Mucosa of descending colon (tissue), 3 donors: ENCODE measurements around the gene TSPEAR. TPM values are rescaled to one million over a fixed set of nuclear protein-coding genes. Genes with fewer than 3 reads are reported as not detected.
"Not testable (repeated sequence)": the region's sequence is repeated elsewhere in the genome, so short reads cannot be mapped to it uniquely, and the experiment has no call there.

Experiments
- ATAC-seq: fragments of 200-7000 bp; cut with Tn5 transposase; one replicate; pipeline ENCODE4 v1.9.1; 2020; ENCODE audit warnings: mild to moderate bottlenecking, moderate library complexity
- DNase-seq, 3 donors: peaks; one replicate each; pipeline ENCODE4 v3.0.0-alpha.2; 2020
- H3K36me3 ChIP-seq: fragments of 200-600 bp; one replicate; pipeline ENCODE4 v1.8.0; 2021; ENCODE audit warnings: low read depth, mild to moderate bottlenecking
- H3K4me1 ChIP-seq: fragments of 200-600 bp; one replicate; pipeline ENCODE4 v1.8.0; 2021; ENCODE audit warnings: low read depth, mild to moderate bottlenecking
- H3K4me3 ChIP-seq: fragments of 200-600 bp; one replicate; pipeline ENCODE4 v1.8.0; 2021; ENCODE audit warnings: mild to moderate bottlenecking
- H3K9me3 ChIP-seq: fragments of 200-600 bp; one replicate; pipeline ENCODE4 v1.8.0; 2021; ENCODE audit warnings: mild to moderate bottlenecking
- intact Hi-C, 2 donors: fragments of 100-400 bp; cut with DNase I in 1 of 2; cut with micrococcal nuclease in 1 of 2; formaldehyde crosslinking; loops; one replicate each; pipeline versions ENCODE4 v1.11.0 to v1.11.1; 2022; cut with DNase I, micrococcal nuclease
- total RNA-seq, 3 donors: library from RNA; stranded (reverse); fragmentation: NEBNext Ultra II Directional in 2 of 3; extraction: Animal tissue kit (Norgen Biotek cat#: 25700) in 2 of 3; gene quantifications; one replicate each; pipeline versions ENCODE4 v1.2.1 to v1.2.4, GENCODE V29; 2021 to 2023
- TF ChIP-seq, protein P1 (sequence below): fragments of 200-600 bp; IDR thresholded peaks from one replicate; pipeline ENCODE4 v1.8.0; 2022; ENCODE audit warnings: antibody characterized with exemption, mild to moderate bottlenecking
- donor health status: DM: no; HTN: no; CAD: no; lungs with moderate emphysema.
- donor health status: DM: no; HTN: no; CAD: no.
- donor health status: DM: no; HTN: yes; CAD: no.

The TSPEAR gene
- total RNA-seq, 3 donors from 2014 or later, result 0.28 TPM; not detected in 2

DNA sequence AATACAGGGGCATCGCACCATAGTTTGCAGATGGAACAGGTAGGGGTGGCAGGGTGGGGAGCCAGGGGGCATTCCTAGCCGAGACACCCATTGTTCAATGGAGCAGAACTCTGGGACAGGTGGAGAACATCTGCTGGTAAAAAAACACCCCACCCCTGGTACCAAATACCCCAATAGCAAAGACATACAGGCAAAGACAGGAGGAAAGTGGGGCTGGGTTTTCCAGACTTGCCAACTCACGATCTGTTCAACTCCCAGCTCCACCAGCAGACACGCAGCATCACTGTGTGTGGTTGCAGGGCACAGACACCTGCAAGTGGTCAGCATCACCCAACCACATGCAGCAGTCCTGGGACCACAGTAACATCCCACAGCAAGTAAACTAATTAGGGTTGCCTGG, 99.8 kb downstream of the TSPEAR start:
- H3K4me3 ChIP-seq, result no peak overlapping the region
- H3K36me3 ChIP-seq, result no peaks in the 10 kb centered on the region
- H3K4me1 ChIP-seq, result no peaks in the 10 kb centered on the region
- TF ChIP-seq, protein P1, sequence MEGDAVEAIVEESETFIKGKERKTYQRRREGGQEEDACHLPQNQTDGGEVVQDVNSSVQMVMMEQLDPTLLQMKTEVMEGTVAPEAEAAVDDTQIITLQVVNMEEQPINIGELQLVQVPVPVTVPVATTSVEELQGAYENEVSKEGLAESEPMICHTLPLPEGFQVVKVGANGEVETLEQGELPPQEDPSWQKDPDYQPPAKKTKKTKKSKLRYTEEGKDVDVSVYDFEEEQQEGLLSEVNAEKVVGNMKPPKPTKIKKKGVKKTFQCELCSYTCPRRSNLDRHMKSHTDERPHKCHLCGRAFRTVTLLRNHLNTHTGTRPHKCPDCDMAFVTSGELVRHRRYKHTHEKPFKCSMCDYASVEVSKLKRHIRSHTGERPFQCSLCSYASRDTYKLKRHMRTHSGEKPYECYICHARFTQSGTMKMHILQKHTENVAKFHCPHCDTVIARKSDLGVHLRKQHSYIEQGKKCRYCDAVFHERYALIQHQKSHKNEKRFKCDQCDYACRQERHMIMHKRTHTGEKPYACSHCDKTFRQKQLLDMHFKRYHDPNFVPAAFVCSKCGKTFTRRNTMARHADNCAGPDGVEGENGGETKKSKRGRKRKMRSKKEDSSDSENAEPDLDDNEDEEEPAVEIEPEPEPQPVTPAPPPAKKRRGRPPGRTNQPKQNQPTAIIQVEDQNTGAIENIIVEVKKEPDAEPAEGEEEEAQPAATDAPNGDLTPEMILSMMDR, result no peak
- intact Hi-C loops, result no loop called here
- DNase-seq (no peak), ATAC-seq (no peak)
- H3K9me3 ChIP-seq, result peaks cover 13% of the 10 kb centered on the region

DNA sequence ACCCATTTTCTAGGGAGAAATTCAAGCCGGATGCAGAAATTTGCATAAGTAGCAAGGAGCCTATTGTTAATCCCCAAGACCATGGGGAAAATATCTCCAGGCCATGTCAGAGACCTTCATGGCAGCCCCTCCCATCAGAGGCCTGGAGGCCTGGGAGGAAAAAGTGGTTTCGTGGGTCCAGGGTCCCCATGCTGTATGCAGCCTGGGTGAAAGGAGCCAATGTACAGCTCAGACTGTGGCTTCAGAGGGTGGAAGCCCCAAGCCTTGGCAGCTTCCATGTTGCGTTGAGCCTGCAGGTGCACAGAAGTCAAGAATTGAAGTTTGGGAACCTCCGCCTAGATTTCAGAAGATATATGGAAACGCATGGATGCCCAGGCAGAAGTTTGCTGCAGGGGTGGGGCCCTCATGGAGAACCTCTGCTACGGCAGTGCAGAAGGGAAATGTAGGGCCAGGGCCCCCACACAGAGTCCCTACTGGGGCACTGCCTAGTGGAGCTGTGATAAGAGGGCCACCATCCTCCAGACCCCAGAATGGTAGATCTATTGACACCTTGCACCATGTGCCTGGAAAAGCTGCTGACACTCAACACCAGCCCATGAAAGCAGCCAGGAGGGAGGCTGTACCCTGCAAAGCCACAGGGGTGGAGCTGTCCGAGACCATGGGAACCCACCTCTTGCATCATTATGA, 101.1 kb downstream of the TSPEAR start:
- H3K4me1 ChIP-seq, H3K4me3 ChIP-seq, H3K36me3 ChIP-seq, DNase-seq, intact Hi-C loops, ATAC-seq: not testable (repeated sequence)
- H3K9me3 ChIP-seq, result peaks cover 13% of the 10 kb centered on the region

DNA sequence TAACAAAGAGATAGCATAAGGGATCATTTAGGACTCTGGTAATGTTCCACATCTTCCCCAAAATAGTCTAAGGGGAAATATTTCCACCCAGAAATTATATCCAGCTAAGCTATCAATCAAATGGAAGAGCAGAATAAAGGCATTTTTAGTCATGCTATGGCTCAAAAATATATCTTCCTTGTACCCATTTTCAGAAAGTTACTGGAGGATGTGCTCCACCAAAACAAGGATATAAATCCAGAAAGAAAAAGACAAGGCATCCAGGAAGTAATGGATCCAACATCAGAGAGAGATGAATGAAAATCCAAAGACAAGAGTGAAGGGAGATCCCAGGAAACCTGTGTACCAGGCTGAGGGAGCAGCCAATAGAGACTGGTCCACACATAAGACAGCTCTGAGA, 102.2 kb downstream of the TSPEAR start:
- DNase-seq (no peak), ATAC-seq (no peak)
- Histone ChIP-seq H3K36me3 (no peaks in the 10 kb centered on the region), H3K4me1 (no peaks in the 10 kb centered on the region), H3K9me3 (peaks cover 13% of the 10 kb centered on the region), H3K4me3 (no peak overlapping the region)
- TF ChIP-seq, protein P1, result no peak
- intact Hi-C loops, result no loop called here

DNA sequence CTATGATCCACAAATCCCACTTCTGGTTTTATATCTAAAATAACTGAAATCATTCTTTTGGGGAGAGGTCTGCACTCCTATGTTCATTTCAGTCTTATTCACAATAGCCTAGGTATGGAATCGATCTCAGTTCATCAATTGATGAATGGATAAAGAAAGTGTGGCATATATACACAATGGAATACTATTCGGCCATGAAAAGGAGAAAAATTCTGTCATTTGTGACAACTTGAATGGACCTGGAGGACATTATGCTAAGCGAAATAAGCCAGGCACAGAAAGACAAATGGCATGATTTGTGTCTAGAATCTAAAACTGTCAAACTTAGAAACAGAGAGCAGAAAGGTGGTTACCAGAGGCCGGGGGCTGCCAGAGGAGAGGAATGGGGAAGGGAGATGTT, 104.9 kb downstream of the TSPEAR start:
- ATAC-seq, result no peak
- no peaks in the 10 kb centered on the region for H3K4me1 ChIP-seq
- DNase-seq, result no peak
- intact Hi-C loops, result no loop called here
- H3K4me3 ChIP-seq, result no peak overlapping the region
- TF ChIP-seq, protein P1, result no peak
- H3K36me3 ChIP-seq, result no peaks in the 10 kb centered on the region
- peaks cover 11% of the 10 kb centered on the region for H3K9me3 ChIP-seq

DNA sequence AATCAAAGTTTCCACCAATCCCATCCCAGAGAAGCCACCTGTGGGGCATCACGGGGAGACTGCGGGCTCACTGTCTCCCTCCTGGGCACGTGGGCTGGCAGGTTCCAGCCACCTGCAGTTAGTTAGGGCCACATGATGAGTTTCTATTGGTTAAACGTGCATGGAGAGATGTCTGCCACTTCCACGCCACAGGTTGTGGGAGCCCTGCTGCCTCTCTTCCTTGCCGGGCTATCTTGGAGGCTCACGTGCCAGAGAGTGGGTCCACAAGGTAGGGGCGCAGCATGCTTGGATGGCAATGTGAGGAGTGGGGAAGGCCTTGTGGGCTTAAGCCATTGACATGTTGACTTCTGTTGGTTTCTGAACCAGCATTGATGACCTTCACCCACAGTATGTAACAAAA, 107.5 kb downstream of the TSPEAR start:
- Histone ChIP-seq H3K9me3 (no peaks in the 10 kb centered on the region), H3K4me3 (no peak overlapping the region), H3K4me1 (no peaks in the 10 kb centered on the region), H3K36me3 (no peaks in the 10 kb centered on the region)
- DNase-seq (no peak), ATAC-seq (no peak)
- intact Hi-C loops, result no loop called here
- TF ChIP-seq, protein P1, result no peak

DNA sequence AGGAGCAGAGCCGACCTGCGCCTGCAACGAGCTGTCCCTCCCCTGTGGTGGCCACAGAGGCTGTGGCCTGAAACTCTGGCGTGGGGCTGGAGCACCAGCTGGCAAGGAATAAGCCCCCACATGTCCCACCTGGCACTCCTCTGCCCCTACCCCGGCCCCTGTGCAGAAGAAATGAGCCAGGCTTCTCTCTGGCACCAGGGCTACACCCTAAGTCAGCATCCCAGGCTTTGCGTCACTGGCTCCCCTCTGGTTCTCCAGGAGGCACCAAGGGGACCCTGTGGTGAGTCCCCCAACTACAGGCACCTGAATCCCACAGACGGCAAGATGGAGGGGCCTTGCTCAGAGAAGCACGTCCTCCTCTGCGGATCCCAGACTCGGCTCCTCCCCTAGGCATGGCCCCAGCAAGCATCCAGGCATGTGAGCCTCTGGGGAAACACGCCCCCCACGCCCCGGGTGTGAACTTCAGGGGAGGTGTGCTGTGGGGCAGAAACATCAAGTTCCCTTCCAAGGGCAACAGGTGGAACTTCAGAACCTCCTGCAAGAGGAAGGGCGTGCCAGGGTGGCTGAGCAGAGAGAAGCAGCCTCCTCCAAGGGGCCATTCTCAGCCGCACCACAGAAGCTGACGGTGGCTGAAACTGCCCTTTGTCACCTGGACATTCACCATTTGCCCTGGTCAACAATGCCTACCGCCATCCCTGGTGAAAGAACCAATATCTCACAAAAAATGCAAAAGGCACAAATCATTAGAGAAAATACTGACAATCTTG, 108.1 kb downstream of the TSPEAR start:
- H3K9me3 ChIP-seq, result no peaks in the 10 kb centered on the region
- ATAC-seq (no peak), DNase-seq (no peak)
- no peaks in the 10 kb centered on the region for H3K36me3 ChIP-seq
- TF ChIP-seq, protein P1, result no peak
- intact Hi-C loops, result no loop called here
- H3K4me3 ChIP-seq, result no peak overlapping the region
- H3K4me1 ChIP-seq, result no peaks in the 10 kb centered on the region
